ENCODE data around the gene RBM42.

The RBM42 gene

GRCh38 chr19:35620001-35620400 is 8.8 kb upstream of the RBM42 start:
- no peak for DNase-seq (ENCODE audit: low spot score)

DNA sequence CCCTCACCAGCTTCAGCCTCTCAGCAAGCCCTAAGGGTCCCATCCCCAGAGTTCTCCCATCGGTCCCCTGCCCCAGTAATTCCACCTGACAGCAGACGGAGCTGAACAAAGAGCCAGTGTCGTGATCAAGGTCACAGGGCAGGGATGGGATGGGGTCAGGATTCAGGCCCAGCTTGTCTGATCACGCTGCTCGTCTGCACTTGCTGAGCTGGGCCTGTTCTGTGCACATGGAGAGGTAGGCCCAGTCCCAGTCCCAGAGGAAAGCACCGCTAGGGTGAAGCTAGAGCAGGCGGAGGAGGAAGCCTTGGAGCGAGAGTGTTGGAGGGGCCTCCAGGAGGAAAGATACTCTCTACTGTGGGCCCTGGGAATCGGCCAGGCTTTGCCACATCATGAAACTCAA is 7.1 kb upstream of the RBM42 start:
- no peak for DNase-seq (ENCODE audit: low spot score)

GRCh38 chr19:35622750-35623149 is 6.1 kb upstream of the RBM42 start:
- DNase-seq (ENCODE audit: low spot score) = no peak

DNA sequence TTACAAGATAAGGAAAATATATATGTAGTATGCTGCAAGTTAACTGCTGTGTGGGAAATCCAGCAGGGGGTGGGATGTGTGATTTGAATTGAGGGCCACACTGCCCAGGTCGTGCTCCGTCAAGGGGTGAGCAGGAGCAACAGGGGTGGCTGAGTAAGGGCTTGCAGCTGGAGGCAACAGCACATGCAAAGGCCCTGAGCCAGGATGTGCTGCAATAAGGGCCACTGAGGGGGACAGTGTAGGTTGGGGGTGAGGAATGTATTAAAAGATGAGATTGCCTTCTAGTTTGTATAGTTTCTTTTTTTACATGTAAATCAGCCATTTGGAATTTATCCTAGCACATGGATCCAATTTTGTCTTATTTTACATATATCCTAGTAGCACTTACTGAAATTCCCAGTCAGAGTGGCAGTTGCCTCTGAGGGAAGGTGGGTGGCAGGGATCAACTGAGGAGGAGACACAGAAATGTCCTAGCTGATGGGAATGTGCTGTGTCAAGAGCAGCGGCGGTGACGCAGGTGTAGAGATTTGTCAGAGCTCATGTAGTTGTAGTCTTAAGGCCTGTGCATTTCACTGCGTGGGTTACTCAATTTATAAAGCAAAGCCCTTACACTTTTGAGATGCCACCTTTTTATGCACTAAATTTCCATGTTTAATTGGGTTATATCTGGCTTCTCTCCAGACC is 5.4 kb upstream of the RBM42 start:
- DNase-seq (ENCODE audit: low spot score) = no peak

DNA sequence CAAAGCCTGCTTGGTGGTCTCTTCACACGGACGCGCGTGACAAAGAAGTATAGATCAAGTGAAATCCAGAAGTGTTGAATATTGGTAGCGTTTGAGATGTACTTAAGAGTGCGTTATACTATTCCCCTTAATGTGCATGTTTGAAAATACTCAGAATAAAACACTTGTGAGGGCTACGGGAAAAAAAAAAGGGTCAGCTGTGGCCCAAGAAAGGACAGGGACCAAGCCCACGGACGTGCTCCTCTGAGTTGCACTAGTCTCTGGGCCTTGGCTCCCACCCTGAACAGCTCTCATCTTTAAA is 622 bp upstream of the RBM42 start:
- no peak for DNase-seq (ENCODE audit: low spot score)

DNA sequence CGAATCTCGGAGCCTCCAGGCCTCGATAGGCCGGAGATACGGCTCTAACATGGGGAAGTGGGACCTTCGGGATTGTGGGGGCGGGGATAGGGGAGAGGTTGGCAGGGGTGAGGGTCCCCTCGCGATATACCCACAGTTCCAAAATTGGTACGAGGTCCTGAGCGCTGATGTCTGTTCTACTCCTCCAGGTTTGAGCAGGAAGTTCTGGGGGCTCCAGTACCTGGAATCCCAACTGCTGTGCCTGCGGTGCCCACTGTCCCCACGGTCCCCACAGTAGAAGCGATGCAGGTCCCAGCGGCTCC is 447 bp downstream of the RBM42 start:
- no peak for DNase-seq (ENCODE audit: low spot score)

DNA sequence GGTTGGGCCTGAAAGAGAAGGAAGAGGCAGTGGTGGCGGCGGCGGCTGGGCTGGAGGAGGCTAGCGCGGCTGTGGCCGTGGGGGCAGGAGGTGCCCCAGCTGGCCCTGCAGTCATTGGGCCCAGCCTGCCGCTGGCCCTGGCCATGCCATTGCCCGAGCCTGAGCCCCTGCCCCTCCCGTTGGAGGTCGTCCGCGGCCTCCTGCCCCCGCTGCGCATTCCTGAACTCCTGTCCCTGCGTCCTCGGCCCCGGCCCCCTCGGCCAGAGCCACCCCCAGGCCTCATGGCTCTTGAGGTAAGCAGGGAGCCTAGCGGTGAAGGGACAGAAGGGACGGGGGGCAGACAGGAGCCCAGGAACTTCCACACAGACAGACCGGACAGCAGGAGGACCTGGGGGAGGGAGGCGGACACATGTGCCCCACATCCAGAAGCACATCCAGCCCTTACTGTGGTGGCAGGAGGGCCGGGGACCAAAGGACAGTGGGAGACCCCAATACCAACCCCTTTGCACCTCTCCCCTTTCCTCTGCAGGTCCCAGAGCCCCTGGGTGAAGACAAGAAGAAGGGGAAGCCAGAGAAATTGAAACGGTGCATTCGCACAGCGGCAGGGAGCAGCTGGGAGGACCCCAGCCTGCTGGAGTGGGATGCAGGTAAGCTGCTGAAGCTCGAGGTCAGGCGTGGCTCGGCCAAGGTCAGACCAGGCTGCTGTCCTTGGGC is 5.0 kb downstream of the RBM42 start:
- no peak for DNase-seq (ENCODE audit: low spot score)

DNA sequence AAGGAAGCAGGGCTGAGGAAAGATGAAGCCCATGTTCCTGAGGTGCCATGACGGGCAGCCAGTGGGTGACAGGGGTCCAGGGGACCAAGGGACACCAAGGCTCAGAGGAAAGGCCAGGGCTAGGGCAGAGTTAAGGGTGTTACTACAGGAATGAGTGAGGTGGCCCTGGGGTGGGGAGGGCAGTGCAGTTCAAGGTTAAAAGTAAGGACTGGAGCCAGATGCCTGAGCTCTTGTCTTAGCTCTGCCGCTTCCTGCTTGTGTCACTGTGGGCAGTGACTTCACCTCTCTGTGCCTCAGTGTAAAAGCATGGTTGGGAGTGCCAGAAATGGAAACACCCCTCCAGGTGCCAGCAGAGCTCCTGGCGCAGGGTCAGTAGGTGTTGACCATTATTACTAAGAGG is 7.8 kb downstream of the RBM42 start:
- no peak for DNase-seq (ENCODE audit: low spot score)

DNA sequence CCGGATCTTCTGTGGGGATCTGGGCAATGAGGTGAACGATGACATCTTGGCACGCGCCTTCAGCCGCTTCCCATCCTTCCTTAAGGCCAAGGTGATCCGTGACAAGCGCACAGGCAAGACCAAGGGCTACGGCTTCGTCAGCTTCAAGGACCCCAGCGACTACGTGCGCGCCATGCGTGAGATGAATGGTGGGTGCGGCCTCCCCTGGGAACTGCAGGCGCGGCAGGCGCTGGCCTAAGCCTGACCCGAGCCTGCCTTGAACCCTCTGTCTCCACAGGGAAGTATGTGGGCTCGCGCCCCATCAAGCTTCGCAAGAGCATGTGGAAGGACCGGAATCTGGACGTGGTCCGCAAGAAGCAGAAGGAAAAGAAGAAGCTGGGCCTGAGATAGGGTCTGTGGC is 8.3 kb downstream of the RBM42 start:
- DNase-seq (ENCODE audit: low spot score) = no peak

DNA sequence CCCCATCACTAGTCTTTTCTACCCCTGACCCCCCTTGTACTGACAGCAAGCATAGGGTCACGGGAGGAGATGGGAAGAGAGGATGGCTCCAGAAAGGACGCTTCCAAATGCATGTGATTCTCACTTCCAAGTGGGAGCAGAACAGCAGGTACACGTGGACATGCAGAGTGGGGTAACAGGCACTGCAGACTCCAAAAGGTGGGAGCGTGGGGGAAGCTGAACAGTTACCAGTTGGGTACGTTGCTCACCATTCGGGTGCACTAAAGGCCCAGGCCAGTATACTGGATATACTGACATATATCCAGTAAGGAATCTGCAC is 10.4 kb downstream of the RBM42 start:
- DNase-seq (ENCODE audit: low spot score) = no peak

GRCh38 chr19:35639863-35640262 is 11.0 kb downstream of the RBM42 start:
- DNase-seq (ENCODE audit: low spot score) = no peak

DNA sequence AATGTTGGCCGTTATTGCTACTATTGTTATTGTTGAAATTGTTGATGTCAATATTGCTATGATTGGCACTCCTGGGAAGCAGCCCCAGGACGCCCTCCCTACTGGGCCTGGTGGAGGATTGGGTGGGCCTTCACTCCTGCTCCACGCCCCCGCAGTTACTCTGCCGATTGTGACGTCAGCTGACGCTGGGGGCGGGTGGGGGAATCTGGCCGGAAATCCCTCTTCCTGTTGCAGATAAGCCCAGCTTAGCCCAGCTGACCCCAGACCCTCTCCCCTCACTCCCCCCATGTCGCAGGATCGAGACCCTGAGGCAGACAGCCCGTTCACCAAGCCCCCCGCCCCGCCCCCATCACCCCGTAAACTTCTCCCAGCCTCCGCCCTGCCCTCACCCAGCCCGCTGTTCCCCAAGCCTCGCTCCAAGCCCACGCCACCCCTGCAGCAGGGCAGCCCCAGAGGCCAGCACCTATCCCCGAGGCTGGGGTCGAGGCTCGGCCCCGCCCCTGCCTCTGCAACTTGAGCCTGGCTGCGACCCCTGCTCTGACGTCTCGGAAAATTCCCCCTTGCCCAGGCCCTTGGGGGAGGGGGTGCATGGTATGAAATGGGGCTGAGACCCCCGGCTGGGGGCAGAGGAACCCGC is 12.8 kb downstream of the RBM42 start, which contains the start of gene ETV2:
Gene ETV2 (plus strand): TSS at position 231 of the 637 bp plus-strand sequence. CDS start 716 bp downstream, outside the sequence.
- no peak for DNase-seq (ENCODE audit: low spot score)

- no peak for DNase-seq (ENCODE audit: low spot score)
These were observed 13.5 kb downstream of the RBM42 start for GRCh38 chr19:35642312-35642711.

GRCh38 chr19:35642798-35643254 is 14.0 kb downstream of the RBM42 start:
- no peak for DNase-seq (ENCODE audit: low spot score)

- DNase-seq (ENCODE audit: low spot score) = peak; percentile 76
These were observed 14.7 kb downstream of the RBM42 start for GRCh38 chr19:35643255-35644205.

DNA sequence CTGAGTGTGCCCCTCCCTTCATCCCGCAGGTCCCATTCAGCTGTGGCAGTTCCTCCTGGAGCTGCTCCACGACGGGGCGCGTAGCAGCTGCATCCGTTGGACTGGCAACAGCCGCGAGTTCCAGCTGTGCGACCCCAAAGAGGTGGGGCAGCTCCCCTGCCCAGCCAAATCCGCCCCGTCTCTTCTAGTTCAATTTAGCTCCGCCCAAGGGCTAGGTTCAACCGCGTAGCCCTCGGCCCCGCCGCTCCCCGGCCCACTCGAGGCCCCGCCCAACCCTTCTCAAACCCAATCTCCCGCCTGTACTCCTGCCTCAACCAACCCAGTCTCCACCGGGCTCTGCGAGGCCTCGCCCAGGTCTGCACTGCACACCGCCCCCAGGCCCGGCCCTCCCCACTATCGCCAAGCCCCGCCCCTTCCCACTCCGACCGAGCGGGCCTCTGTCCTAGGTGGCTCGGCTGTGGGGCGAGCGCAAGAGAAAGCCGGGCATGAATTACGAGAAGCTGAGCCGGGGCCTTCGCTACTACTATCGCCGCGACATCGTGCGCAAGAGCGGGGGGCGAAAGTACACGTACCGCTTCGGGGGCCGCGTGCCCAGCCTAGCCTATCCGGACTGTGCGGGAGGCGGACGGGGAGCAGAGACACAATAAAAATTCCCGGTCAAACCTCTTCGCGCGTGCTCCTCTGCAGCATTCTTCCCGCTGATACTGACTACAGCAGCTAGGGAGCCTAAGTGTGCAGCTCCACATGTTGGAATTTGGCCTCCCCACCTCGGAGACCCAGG is 15.6 kb downstream of the RBM42 start:
- DNase-seq (ENCODE audit: low spot score) = peak; percentile 96

GRCh38 chr19:35644987-35645679 is 16.3 kb downstream of the RBM42 start:
- DNase-seq (ENCODE audit: low spot score) = peak; percentile 58

DNA sequence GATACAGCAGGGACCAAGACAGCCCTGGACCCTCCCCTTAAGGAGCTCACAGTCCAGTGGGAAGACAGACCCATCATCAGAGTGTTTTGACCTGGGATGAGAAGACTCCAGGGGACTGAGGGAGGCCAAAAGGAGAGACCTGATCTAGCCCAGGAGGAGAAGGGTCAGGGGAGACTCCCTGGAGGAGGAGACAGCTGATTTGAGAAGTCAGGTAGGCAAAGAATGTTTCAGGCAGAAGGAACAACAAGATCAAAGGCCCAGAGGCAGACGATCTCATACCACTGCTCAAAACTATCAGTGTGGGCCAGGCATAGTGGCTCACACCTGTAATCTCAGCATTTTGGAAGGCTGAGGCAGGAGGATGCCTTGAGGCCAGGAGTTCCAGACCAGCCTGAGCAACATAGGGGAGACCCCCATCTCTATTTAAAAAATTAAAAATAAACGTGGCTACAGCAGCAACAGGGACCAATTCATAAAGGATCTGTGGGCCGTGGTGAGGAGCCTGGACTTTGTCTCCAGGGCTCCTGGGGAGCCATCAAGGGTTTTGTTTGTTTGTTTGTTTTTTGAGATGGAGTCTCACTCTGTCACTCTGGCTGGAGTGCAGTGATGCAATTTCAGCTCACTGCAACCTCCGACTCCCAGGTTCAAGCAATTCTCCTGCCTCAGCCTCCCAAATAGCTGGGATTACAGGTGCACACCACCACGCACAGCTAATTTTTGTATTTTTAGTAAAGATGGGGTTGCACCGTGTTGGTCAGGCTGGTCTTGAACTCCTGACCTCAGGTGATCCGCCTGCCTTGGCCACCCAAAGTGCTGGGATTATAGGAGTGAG is 17.1 kb downstream of the RBM42 start:
- no peak for DNase-seq (ENCODE audit: low spot score)

DNA sequence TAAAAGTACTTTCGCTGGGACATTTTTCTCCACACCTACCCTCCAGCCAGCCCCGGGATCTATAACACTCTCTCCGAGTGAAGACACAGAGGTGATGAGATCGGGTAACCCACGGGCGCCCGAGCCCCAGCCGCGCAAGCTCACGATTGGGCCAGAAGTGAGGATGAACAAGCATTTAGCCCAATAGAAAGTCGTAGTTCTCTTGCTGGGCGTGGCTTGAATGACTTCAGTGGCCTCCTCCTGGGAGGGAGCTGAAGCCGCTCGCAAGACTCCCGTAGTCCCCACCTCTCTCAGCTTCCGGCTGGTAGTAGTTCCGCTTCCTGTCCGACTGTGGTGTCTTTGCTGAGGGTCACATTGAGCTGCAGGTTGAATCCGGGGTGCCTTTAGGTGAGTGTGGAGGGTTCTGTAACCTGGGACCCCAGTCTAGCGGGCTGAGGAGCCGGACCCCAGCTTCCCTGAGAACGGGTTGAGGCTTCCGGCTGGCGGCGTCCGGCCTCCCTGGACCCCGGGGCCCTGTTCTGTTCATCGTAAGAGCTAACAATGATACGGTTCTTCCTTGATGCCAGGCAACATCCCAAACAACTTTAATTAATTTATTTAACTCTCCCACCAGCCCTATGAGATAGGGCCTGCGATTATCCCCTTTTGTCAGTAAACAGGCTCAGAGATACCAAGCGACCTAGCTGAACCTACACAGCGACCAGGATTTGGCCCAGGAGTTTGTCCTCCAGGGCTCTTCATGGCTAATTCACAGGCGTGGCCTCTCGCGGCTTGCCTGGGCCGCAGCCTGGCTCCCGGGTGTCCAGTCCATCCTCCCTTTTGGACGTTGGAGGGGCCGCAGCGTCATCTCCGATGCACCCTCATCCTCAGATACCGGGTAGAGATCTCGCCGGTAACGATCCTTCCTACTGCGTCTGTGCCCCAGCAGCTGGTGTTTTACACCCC is 19.5 kb downstream of the RBM42 start, which contains the start of gene COX6B1:
Gene COX6B1 (plus strand): TSS at position 307 of the 945 bp plus-strand sequence. CDS start 2,921 bp downstream, outside the sequence.
- DNase-seq (ENCODE audit: low spot score) = peak; percentile 99

Data from AG08395 (cell line).